Adrenal gland (tissue), 12 donors: ENCODE measurements around the gene GJB6. TPM values are rescaled to one million over a fixed set of nuclear protein-coding genes. Genes with fewer than 3 reads are reported as not detected.

Experiments
- DNase-seq, 7 donors: peaks; one replicate each; pipeline ENCODE4 v3.0.0-alpha.2; 2019 to 2020
- H3K27ac ChIP-seq, 5 donors: fragments of 200-600 bp; sonication (generic) in 4 of 5; 1 replicate in 3 of 5; 2 replicates in 2 of 5; pipeline versions ENCODE4 v1.5.1 to v1.8.0; 2016 to 2020; ENCODE audit warnings: mild to moderate bottlenecking in 1 of 5
- H3K27me3 ChIP-seq: fragments of 200-600 bp; 2 replicates; pipeline ENCODE4 v1.8.0; 2021
- H3K36me3 ChIP-seq, 2 donors: fragments of 200-600 bp; replicated peaks in 1 of 2; 1 replicate in 1 of 2; 2 replicates in 1 of 2; pipeline versions ENCODE4 v1.5.1 to v1.8.0; 2018 to 2022
- H3K4me1 ChIP-seq, 2 donors: fragments of 200-600 bp; replicated peaks in 1 of 2; 1 replicate in 1 of 2; 2 replicates in 1 of 2; pipeline versions ENCODE4 v1.5.1 to v1.8.0; 2018 to 2021
- H3K4me3 ChIP-seq, 4 donors: fragments of 200-600 bp; sonication (generic) in 3 of 4; one replicate each; pipeline ENCODE4 v1.5.1; 2016 to 2018
- H3K9me3 ChIP-seq, 3 donors: fragments of 200-600 bp; sonication (generic) in 1 of 3; replicated peaks in 1 of 3; 1 replicate in 2 of 3; 2 replicates in 1 of 3; pipeline versions ENCODE4 v1.5.1 to v1.8.0; 2016 to 2021
- CTCF ChIP-seq, 6 experiments: fragments of 450-650 bp in 4 of 6; fragments of 200-600 bp in 2 of 6; sonication (generic) in 1 of 6; IDR thresholded peaks; 1 replicate in 5 of 6; 2 replicates in 1 of 6; pipeline versions ENCODE4 v1.5.1 to v1.8.0; 2016 to 2021; ENCODE audit warnings: antibody characterized with exemption in 6 of 6, mild to moderate bottlenecking in 2 of 6, moderate library complexity in 1 of 6
- POLR2A ChIP-seq, 2 donors: fragments of 450-650 bp; IDR thresholded peaks; one replicate each; pipeline ENCODE4 v1.6.1; 2017; ENCODE audit warnings: antibody characterized with exemption in 2 of 2, mild to moderate bottlenecking in 2 of 2, moderate library complexity in 1 of 2
- WGBS, 4 donors: extraction: QIAGEN DNeasy Blood & Tissue Kit in 2 of 4; methylation state at CpG; one replicate each; pipeline versions ENCODE4 v1.1.5 to v1.1.7; 2013 to 2017; 5-methylcytosine and 5-hydroxymethylcytosine counted together
- intact Hi-C, 2 donors: fragments of 100-400 bp; cut with DNase I; formaldehyde crosslinking; loops; one replicate each; pipeline versions ENCODE4 v1.14.1 to v1.15.0; 2022 to 2023
- polyA plus RNA-seq, 3 donors: library from polyadenylated mRNA; stranded (reverse); fragments of 200-250 nt in 2 of 3; fragments of 350-450 nt in 1 of 3; fragmentation: Illumina TruSeq in 1 of 3; extraction: RNeasy Lipid Tissue Mini Kit (QIAGEN cat#74804) in 1 of 3; gene quantifications; one replicate each; pipeline ENCODE4 v1.2.3, GENCODE V29; 2013 to 2014
- total RNA-seq, 9 donors: library from RNA; depleted of rRNA in 4 of 9; stranded (reverse); fragments of >200 nt in 4 of 9; fragments of 120-200 nt in 1 of 9; fragmentation: NEBNext Ultra II Directional in 1 of 9; extraction: Animal tissue kit (Norgen Biotek cat#: 25700) in 1 of 9; gene quantifications; one replicate each; pipeline versions ENCODE4 v1.1.0 to v1.2.4, GENCODE V29; 2013 to 2023
- donor health status: healthy with polysubstance abuse.
- donor health status: Bipolar disorder and iron deficiency.
- donor health status: DM: yes; HTN: yes; CAD: no.
- donor health status: DM: no; HTN: no; CAD: no.
- donor health status: DM: no; HTN: no; CAD: no.
- donor health status: DM: yes; HTN: yes; CAD: no.

Gene GJB6
- total and polyA plus RNA-seq, 12 donors: 0.16 to 2.3 (median 0.17) TPM; not detected in 9

DNA sequence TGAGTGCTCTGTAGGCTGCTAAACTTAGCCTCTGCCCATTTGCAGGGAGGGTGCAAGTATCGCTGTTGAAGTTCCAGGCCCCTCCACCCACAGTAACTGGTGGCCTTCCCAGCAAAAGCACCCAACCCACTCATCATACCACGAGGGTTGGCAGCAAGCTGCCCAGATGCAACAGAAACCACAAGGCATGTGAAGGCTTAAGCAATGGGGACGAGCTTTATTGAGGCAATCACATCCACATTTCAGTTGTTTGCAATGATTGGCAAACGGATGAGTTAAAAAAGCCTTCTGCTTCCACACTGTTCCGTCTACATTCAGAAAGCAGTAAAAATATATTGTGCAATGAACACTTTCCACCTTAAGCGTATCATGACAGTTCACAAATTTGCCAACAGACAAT, 10.3 kb downstream of the GJB6 start:
- no peaks in the 10 kb centered on the region for H3K4me1 ChIP-seq
- H3K4me3 ChIP-seq: no peak overlapping the region
- 56 to 71% (median 64%) methylated on average over 6 of the region's 6 CpGs for WGBS, 4 donors
- H3K27ac ChIP-seq: no peak overlapping the region
- intact Hi-C loops: no loop called here
- TF ChIP-seq POLR2A (IDR thresholded peaks at IDR 0.05) (no peak), CTCF (IDR thresholded peaks at IDR 0.05) (no peak)
- no peaks in the 10 kb centered on the region for H3K9me3 ChIP-seq
- no peaks in the 10 kb centered on the region for H3K27me3 ChIP-seq
- no peaks in the 10 kb centered on the region for H3K36me3 ChIP-seq
- DNase-seq: no peak

DNA sequence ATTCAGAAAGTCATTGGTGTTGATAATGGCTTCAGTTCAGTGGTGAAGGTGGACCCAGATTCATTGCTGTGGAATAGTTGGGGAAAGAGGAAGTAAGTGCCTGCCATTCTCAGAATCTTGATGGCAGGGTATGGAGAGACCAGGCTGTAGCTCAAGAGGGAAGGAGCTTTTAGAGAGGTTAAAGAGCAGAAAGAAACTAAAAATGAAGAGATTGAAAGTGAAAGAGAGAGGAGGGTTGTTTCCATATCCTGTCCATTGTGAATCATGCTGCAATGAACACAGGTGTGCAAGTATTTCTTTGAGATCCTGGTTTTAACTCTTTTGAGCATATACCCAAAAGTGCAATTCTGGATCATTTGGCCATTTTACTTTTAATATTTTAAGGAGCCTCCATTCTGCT, 12.5 kb downstream of the GJB6 start:
- no peak for DNase-seq
- intact Hi-C loops: no loop called here
- H3K36me3 ChIP-seq: no peaks in the 10 kb centered on the region
- no peaks in the 10 kb centered on the region for H3K27me3 ChIP-seq
- no peak overlapping the region for H3K27ac ChIP-seq
- no peaks in the 10 kb centered on the region for H3K9me3 ChIP-seq
- no peak for TF ChIP-seq POLR2A (IDR thresholded peaks at IDR 0.05)
- TF ChIP-seq CTCF (IDR thresholded peaks at IDR 0.05): no peak
- no peak overlapping the region for H3K4me3 ChIP-seq
- no peaks in the 10 kb centered on the region for H3K4me1 ChIP-seq

DNA sequence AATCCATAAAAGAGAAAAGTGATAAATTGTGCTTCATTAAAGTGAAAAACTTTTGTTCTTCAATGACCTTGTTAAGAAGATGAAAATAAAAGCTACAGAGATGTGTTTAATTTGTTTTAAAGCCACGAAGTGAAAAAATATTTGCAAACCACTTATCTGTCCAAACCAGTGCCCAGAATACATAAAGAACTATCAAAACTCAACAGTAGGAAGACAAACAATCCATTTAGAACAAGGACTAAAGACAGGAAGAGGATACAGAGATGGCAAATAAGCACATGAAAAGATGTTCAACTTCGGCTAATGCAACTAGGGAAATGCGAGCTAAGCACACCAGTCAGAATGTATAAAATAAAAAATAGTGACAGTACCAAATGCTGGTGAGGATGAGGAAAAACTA, 15.0 kb downstream of the GJB6 start:
- 46 to 54% (median 48%) methylated on average over 3 of the region's 3 CpGs for WGBS, 4 donors
- TF ChIP-seq POLR2A (IDR thresholded peaks at IDR 0.05) (no peak), CTCF (IDR thresholded peaks at IDR 0.05) (no peak)
- Histone ChIP-seq H3K27me3 (no peaks in the 10 kb centered on the region), H3K4me3 (no peak overlapping the region), H3K27ac (no peak overlapping the region), H3K36me3 (no peaks in the 10 kb centered on the region), H3K4me1 (no peaks in the 10 kb centered on the region), H3K9me3 (no peaks in the 10 kb centered on the region)
- no peak for DNase-seq
- intact Hi-C loops: no loop called here

DNA sequence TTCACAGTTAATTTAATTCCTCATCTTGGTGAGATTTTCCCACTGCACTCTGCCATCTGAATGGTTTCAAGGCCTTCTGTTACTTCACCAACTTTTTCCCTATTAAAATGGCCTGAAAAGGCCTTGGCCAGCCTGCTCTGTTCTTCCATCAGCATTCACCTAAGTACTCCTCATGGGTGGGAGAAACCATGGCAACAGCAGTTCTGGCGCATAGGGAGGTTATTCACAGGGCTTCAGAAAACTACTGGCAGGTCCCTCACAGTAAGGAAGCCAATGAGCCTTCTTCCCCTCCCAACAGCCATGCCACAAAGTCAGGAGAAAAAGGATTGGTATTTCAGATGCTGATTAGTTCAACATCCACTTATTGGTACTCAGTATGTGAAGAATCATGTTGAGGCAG, 22.2 kb downstream of the GJB6 start:
- Histone ChIP-seq H3K9me3 (no peaks in the 10 kb centered on the region), H3K4me3 (no peak overlapping the region), H3K36me3 (no peaks in the 10 kb centered on the region), H3K4me1 (no peaks in the 10 kb centered on the region), H3K27ac (no peak overlapping the region), H3K27me3 (peaks cover 13% of the 10 kb centered on the region)
- intact Hi-C loops: no loop called here
- WGBS, 4 donors: 60 to 81% (median 78%) methylated on average over 1 of the region's 1 CpG
- no peak for TF ChIP-seq POLR2A (IDR thresholded peaks at IDR 0.05)
- TF ChIP-seq CTCF (IDR thresholded peaks at IDR 0.05): no peak
- no peak for DNase-seq
